Stimulated activated CD4-positive, alpha-beta T cell treated with anti-CD3 and anti-CD28 coated beads, TNF-alpha, amount 100 ng/mL, for 1 hour (primary cell): ENCODE measurements around the gene HSD11B2.

Experiments
- DNase-seq, 3 donors: peaks; one replicate each; pipeline ENCODE4 v3.0.0-alpha.2; 2020; ENCODE audit warnings: low read depth in 3 of 3, low spot score in 1 of 3

HSD11B2 gene

DNA sequence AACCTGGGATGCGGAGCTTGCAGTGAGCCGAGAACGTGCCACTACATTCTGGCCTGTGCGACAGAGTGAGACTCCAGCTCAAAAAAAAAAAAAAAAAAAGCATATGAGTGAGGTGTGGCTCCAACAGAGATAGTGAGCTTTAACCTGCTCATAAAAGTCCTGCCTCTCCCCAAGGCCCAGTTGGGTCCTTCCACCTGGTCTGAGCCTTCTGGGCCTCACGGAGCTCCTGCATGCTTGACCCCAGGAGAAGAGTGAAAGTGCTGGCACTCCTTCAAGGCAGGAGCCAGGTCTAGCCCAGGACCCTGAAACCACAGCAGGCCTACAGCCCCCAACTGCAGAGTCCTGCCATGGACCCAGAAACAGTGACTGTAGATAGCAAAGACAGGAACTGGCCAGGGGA lies 17.7 kb downstream of the HSD11B2 start:
- no peak for DNase-seq

GRCh38 chr16:67449336-67449735 lies 18.4 kb downstream of the HSD11B2 start:
- DNase-seq: no peak

GRCh38 chr16:67449739-67450138 lies 18.8 kb downstream of the HSD11B2 start:
- no peak for DNase-seq

GRCh38 chr16:67451061-67451703 lies 20.3 kb downstream of the HSD11B2 start:
- no peak for DNase-seq

DNA sequence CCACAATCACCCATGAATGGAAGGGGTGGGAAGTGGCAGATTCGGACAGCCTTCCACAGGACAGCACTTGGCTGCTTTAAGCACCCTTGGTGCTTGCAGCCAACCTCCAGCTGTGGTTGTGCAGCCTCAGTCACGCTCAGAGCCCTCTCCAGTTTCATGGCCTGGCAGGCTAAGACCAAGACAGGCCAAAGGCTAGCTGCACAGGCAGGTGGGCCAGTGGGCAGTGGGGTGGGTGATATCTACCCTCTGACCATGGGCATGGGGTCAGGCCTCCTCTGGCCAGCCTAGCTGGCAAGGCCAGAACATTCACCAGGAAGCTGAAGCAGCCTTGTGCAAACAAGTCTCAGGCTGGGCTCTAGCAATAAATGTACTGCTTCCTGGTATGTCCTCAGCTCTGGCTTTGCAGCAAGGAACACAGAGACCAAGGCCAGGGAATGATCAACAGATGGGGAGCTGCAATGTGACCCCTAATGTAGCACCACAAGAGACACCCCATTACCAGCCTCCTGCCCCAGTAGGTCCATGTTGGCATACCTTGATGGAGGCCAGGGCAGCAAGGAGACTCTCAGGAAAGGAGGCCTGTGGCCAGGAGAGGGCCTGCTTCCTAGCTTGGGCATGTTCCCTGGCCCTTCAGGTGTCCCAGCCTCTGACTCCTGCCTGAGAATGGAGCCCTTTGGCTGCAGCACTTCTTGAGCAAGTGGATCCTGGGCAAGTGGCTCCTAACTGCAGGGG lies 20.9 kb downstream of the HSD11B2 start:
- DNase-seq: no peak

DNA sequence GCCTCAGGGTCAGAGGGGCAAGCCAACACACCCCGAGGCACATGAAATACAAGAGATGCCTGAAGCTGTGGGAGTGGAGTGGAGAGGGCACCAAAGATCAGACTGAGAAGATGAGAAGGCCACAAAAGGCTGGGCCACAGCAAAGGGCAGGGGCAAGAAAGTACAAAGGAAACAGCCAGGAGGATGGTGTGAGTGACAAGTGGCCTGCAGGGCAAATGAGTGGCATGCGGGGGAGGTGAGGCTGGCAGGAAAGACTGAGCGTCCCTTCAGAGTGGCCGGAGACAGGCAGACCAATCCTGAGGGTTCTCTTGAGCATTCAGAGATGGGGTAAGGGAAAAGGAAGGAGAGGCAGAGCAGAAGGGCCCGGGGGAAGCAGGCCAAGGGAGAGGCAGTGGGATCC lies 23.2 kb downstream of the HSD11B2 start:
- no peak for DNase-seq

DNA sequence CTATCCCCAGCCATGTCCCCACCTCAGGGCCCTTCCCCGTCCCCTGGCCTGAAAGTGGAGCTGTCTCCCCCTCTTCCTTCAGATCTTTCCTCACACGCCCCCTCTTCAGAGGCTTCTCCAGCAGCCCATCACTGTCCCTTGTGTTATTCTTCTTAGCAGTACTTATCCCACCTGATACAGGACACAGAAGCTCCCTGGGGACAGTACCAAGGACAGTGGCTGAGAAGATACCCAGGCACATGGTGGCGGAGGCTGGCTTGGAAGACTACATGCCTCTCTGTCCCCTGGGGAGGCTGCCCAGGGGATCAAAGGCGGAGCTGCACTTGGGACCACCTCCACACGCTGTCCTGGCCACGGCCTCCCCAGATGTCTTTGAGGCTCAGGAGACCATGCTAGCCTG lies 23.9 kb downstream of the HSD11B2 start:
- no peak for DNase-seq

DNA sequence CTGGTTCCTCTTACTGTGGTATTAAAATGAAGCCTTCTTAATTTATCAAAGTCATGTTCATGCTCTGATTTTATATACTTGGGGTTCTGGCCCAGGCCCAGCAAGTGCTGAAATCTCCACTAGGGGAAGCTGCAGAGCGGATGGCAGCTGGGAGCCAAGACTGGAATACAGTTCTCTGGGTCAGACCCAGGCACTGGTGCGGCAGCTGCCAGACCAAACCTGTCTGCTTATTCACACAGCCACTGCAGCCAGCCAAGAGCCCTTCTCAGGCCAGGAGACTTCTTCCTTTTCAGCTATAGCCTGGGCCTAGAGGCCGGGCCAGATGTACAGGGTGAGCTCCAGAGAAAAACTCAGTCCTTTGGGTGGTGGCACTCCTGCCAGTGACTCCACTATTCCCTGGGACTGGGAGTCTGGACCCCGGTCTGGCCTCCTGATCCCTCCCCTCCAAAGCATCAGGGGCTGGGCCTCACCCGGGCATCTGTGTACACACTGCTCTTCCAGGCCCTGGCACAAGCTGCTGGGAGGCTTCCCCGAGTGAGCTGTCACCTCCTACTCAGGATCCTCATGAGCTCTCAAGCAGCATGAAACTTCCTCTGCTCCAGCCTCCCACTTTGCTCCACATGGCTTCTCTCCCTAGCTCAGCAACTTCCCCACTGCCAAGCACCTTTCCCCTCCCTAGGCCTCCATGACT lies 25.6 kb downstream of the HSD11B2 start:
- no peak for DNase-seq

DNA sequence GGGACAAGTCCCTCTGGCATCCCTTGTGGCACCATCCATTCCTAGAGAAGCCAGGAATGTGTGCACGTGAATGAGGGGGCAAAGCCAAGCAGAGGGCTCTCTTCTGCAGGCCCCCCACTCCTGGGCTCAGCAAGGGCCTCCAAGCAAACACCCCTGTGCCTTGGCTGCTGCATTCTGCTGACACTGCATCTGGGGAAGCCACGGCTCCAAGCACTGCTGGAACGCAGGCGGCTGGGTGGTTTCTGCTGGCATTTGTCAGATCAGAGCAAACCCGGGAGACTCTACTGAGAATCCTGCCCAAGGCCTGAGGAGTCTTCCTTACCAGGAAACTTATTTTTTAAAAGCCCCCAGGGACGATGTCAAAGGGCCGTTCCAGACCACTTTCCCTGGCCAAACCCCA lies 26.7 kb downstream of the HSD11B2 start:
- no peak for DNase-seq

DNA sequence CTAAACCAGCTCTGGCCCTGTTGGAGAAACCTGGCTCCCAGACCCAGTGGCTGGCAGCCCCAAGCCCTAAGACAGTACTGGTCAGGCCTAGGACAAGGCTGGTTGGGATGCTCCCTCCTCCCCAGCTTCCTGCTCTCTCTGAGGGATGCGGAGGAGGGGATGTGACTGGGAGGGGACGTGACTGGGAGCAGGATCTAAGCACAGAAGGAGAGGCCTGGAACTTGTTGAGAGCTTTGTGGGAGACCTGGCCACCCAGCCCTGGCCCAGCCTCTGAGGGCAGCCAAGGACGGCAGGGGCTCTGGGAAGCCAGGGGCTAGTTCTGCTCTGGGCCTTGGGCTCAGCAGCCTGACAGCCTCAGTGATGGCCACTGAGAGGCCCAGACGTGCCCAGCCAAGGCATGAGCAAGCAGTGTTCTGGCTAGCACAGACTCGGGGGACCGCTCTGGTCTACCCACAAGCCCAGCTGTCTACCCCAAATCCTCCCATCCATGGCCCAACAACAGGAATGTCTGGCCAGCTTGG lies 27.3 kb downstream of the HSD11B2 start:
- DNase-seq: no peak

- no peak for DNase-seq
These were observed 28.3 kb downstream of the HSD11B2 start for GRCh38 chr16:67459066-67459860.

- DNase-seq: no peak
These were observed 28.9 kb downstream of the HSD11B2 start for GRCh38 chr16:67459861-67460150.

DNA sequence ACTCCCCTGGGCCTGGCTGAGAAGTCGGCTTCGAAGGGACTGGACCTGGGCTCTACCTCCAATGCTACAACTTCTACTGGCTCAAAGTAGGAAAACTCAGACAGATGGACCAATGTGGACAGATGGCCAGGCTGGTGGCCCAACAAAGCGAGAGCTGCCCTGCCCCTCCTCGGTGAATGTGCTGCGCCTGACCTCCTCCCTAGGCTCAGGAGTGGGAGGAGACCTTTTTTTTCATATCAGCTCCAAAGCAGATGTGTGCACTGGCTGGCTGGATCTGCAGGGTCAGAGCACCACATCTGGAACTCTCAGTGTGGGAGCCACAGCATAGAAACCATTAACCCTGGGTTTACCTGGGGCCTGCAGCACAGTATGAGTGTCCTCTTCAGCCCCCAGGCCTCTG lies 29.2 kb downstream of the HSD11B2 start:
- DNase-seq: no peak

GRCh38 chr16:67460961-67461360 lies 30.0 kb downstream of the HSD11B2 start:
- DNase-seq: no peak

DNA sequence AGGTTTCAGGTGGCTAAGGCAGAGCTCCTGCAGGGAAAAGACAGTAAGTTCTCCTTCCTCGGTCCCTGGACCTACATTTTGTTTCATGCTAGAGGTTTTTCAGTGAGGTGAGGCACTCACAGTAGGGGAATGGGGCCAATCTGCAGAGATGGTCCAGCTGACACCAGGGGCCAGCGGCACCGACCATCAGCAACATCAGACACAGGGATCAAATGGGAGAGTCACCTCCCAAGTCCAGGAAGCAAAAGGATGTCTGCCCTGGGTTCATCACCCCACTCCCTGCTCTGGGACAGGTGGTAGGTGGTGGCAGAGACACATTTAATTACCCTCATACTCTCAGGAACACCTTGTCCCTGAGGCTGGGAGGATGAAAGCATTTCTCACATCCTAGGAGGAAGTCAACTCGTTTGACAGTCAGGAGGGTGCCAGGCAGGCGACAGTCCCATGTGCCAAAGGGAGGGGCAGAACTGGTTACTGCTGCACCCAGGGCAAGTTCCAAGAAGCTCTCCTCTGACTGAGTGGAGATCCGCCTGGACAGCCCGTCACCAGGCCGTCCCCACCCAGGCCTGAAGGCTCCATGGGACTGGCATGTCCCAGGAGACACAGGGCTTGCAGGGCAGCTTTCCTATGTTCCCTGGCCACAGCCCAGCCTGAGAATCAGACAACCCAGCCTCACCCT lies 30.8 kb downstream of the HSD11B2 start:
- no peak for DNase-seq

GRCh38 chr16:67462279-67462655 lies 31.3 kb downstream of the HSD11B2 start:
- no peak for DNase-seq

DNA sequence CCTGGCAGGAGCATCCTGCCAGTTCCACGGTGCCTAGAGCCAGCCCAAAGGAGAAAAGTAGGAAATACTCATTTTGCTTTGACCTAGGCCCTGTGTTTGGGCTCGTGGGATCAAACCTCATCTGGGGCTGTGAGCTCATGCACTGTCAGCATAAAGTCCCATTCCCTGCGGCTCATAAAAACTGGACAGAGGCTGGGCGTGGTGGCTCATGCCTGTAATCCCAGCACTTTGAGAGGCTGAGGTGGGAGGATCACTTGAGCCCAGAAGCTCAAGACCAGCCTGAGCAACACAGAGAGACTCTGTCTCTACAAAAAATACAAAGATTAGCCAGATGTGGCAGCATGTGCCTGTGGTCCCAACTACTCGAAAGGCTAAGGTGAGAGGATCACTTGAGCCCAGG lies 32.1 kb downstream of the HSD11B2 start:
- DNase-seq: no peak

- no peak for DNase-seq
These were observed 32.8 kb downstream of the HSD11B2 start for GRCh38 chr16:67463691-67464090.

DNA sequence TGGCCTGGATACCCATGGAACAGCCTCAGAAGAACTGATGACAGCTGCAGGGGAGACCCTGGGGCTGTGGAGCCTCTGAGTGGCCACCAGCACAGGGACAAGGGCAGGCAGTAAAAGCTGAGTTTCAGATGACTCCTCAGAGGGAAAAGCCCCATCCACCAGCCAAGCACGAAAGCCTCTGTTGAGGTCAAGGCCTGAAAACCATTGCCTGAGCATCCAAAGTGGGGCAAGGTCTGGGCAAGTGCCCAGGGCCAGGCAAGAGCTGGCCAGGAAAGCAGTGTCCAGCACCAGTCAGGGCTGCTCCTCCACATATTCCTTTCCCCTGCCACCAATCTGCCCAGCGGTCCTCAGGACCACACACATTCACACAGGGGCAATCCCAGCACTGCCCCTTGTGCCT lies 33.6 kb downstream of the HSD11B2 start:
- no peak for DNase-seq

- no peak for DNase-seq
These were observed 35.7 kb downstream of the HSD11B2 start for GRCh38 chr16:67466581-67466980.

DNA sequence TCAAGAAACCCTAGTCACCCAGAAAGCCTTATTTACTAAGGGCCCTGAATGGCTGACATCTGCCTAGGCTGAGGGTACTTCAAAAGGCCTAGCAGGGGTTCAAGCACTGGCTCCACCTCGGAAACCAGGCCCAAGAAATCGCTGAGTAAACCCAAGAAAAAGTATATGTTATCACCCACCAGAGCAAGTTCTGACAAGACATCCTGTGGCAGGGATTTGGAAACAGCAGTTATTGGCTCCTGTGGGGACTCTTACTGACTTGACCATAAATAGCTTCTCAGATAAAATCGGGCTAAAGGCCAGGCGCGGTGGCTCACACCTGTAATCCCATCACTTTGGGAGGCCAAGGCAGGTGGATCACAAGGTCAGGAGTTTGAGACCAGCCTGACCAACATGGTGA lies 37.8 kb downstream of the HSD11B2 start:
- DNase-seq: no peak
